GM23338 (cell line): ENCODE results near the gene ATCAY.
"Not testable (repeated sequence)": the region's sequence is repeated elsewhere in the genome, so short reads cannot be mapped to it uniquely, and the experiment has no call there.

Source experiments
- CREB1 ChIP-seq: fragments of 250-450 bp; sonication (Bioruptor Pico); IDR thresholded peaks from 2 replicates; pipeline ENCODE4 v1.5.0; 2020; ENCODE audit warnings: low read depth, mild to moderate bottlenecking, moderate library complexity
- EZH2 ChIP-seq: fragments of 200-600 bp; sonication (generic); IDR thresholded peaks from one replicate; pipeline ENCODE4 v1.8.0; 2017; ENCODE audit warnings: antibody characterized with exemption, mild to moderate bottlenecking, low read depth; ENCODE audit not compliant: unreplicated experiment
- EZH2phosphoT487 ChIP-seq: fragments of 200-600 bp; sonication (generic); IDR thresholded peaks from one replicate; pipeline ENCODE4 v1.8.1; 2018; ENCODE audit warnings: antibody characterized with exemption; ENCODE audit not compliant: unreplicated experiment
- JUNB ChIP-seq: IDR thresholded peaks from one replicate; pipeline ENCODE4 v1.6.1; 2016; ENCODE audit warnings: antibody characterized with exemption; ENCODE audit not compliant: unreplicated experiment
- POLR2AphosphoS5 ChIP-seq: IDR thresholded peaks from 2 replicates; pipeline ENCODE4 v1.6.1; 2016; ENCODE audit warnings: antibody characterized with exemption, low read depth
- STAT1 ChIP-seq: IDR thresholded peaks from one replicate; pipeline ENCODE4 v1.6.1; 2016; ENCODE audit warnings: antibody characterized with exemption; ENCODE audit not compliant: unreplicated experiment
- ZNF114 ChIP-seq: fragments of 250-450 bp; sonication (Bioruptor Pico); IDR thresholded peaks from 2 replicates; pipeline ENCODE4 v1.5.0; 2020; ENCODE audit warnings: mild to moderate bottlenecking, moderate library complexity
- TF ChIP-seq, protein P1 (sequence below), 2 experiments: fragments of 200-600 bp in 1 of 2; sonication (generic) in 1 of 2; conservative IDR thresholded peaks; 2 replicates each; pipeline versions ENCODE4 v1.5.1 to v1.6.1; 2016 to 2017; ENCODE audit warnings: antibody characterized with exemption in 2 of 2, low read depth in 2 of 2, mild to moderate bottlenecking in 2 of 2, moderate library complexity in 1 of 2
- TF ChIP-seq, protein P2 (sequence below): IDR thresholded peaks from one replicate; pipeline ENCODE4 v1.6.1; 2018; ENCODE audit warnings: antibody characterized with exemption; ENCODE audit not compliant: unreplicated experiment
- TF ChIP-seq, protein P3 (sequence below): fragments of 250-450 bp; sonication (Bioruptor Pico); IDR thresholded peaks from 2 replicates; pipeline ENCODE4 v1.5.0; 2020; ENCODE audit warnings: mild to moderate bottlenecking, moderate library complexity
- TF ChIP-seq, protein P4 (sequence below): IDR thresholded peaks from 2 replicates; pipeline ENCODE4 v1.6.1; 2016; ENCODE audit warnings: antibody characterized with exemption

DNA sequence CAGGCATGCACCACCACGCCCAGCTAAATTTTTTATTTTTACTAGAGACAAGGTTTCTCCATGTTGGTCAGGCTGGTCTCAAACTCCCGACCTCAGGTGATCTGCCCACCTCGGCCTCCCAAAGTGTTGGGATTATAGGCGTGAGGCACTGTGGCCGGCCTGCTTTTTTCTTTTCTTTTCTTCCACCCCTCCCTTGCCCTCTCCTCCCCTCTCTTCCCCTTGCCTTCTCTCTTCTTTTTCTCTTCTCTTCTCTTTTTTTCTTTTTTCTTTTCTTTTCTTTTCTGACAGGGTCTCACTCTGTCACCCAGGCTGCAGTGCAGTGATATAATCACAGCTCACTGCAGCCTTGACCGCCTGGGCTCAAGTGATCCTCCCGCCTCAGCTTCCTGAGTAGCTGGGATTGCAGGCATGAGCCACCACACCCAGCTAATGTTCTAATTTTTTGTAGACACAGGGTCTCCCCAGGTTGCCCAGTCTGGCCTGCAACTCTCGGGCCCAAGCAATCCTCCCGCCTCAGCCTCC lies 72.3 kb downstream of the ATCAY start:
- TF ChIP-seq, protein P1, sequence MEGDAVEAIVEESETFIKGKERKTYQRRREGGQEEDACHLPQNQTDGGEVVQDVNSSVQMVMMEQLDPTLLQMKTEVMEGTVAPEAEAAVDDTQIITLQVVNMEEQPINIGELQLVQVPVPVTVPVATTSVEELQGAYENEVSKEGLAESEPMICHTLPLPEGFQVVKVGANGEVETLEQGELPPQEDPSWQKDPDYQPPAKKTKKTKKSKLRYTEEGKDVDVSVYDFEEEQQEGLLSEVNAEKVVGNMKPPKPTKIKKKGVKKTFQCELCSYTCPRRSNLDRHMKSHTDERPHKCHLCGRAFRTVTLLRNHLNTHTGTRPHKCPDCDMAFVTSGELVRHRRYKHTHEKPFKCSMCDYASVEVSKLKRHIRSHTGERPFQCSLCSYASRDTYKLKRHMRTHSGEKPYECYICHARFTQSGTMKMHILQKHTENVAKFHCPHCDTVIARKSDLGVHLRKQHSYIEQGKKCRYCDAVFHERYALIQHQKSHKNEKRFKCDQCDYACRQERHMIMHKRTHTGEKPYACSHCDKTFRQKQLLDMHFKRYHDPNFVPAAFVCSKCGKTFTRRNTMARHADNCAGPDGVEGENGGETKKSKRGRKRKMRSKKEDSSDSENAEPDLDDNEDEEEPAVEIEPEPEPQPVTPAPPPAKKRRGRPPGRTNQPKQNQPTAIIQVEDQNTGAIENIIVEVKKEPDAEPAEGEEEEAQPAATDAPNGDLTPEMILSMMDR (conservative IDR thresholded peaks at IDR 0.05; ENCODE audit: low read depth in 2 of 2) = not testable (repeated sequence)
- not testable (repeated sequence) for TF ChIP-seq EZH2; EZH2phosphoT487; STAT1; POLR2AphosphoS5; CREB1 (CRISPR knock-in tag); ZNF114; JUNB
- TF ChIP-seq, protein P2, sequence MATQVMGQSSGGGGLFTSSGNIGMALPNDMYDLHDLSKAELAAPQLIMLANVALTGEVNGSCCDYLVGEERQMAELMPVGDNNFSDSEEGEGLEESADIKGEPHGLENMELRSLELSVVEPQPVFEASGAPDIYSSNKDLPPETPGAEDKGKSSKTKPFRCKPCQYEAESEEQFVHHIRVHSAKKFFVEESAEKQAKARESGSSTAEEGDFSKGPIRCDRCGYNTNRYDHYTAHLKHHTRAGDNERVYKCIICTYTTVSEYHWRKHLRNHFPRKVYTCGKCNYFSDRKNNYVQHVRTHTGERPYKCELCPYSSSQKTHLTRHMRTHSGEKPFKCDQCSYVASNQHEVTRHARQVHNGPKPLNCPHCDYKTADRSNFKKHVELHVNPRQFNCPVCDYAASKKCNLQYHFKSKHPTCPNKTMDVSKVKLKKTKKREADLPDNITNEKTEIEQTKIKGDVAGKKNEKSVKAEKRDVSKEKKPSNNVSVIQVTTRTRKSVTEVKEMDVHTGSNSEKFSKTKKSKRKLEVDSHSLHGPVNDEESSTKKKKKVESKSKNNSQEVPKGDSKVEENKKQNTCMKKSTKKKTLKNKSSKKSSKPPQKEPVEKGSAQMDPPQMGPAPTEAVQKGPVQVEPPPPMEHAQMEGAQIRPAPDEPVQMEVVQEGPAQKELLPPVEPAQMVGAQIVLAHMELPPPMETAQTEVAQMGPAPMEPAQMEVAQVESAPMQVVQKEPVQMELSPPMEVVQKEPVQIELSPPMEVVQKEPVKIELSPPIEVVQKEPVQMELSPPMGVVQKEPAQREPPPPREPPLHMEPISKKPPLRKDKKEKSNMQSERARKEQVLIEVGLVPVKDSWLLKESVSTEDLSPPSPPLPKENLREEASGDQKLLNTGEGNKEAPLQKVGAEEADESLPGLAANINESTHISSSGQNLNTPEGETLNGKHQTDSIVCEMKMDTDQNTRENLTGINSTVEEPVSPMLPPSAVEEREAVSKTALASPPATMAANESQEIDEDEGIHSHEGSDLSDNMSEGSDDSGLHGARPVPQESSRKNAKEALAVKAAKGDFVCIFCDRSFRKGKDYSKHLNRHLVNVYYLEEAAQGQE = not testable (repeated sequence)
- TF ChIP-seq, protein P3, sequence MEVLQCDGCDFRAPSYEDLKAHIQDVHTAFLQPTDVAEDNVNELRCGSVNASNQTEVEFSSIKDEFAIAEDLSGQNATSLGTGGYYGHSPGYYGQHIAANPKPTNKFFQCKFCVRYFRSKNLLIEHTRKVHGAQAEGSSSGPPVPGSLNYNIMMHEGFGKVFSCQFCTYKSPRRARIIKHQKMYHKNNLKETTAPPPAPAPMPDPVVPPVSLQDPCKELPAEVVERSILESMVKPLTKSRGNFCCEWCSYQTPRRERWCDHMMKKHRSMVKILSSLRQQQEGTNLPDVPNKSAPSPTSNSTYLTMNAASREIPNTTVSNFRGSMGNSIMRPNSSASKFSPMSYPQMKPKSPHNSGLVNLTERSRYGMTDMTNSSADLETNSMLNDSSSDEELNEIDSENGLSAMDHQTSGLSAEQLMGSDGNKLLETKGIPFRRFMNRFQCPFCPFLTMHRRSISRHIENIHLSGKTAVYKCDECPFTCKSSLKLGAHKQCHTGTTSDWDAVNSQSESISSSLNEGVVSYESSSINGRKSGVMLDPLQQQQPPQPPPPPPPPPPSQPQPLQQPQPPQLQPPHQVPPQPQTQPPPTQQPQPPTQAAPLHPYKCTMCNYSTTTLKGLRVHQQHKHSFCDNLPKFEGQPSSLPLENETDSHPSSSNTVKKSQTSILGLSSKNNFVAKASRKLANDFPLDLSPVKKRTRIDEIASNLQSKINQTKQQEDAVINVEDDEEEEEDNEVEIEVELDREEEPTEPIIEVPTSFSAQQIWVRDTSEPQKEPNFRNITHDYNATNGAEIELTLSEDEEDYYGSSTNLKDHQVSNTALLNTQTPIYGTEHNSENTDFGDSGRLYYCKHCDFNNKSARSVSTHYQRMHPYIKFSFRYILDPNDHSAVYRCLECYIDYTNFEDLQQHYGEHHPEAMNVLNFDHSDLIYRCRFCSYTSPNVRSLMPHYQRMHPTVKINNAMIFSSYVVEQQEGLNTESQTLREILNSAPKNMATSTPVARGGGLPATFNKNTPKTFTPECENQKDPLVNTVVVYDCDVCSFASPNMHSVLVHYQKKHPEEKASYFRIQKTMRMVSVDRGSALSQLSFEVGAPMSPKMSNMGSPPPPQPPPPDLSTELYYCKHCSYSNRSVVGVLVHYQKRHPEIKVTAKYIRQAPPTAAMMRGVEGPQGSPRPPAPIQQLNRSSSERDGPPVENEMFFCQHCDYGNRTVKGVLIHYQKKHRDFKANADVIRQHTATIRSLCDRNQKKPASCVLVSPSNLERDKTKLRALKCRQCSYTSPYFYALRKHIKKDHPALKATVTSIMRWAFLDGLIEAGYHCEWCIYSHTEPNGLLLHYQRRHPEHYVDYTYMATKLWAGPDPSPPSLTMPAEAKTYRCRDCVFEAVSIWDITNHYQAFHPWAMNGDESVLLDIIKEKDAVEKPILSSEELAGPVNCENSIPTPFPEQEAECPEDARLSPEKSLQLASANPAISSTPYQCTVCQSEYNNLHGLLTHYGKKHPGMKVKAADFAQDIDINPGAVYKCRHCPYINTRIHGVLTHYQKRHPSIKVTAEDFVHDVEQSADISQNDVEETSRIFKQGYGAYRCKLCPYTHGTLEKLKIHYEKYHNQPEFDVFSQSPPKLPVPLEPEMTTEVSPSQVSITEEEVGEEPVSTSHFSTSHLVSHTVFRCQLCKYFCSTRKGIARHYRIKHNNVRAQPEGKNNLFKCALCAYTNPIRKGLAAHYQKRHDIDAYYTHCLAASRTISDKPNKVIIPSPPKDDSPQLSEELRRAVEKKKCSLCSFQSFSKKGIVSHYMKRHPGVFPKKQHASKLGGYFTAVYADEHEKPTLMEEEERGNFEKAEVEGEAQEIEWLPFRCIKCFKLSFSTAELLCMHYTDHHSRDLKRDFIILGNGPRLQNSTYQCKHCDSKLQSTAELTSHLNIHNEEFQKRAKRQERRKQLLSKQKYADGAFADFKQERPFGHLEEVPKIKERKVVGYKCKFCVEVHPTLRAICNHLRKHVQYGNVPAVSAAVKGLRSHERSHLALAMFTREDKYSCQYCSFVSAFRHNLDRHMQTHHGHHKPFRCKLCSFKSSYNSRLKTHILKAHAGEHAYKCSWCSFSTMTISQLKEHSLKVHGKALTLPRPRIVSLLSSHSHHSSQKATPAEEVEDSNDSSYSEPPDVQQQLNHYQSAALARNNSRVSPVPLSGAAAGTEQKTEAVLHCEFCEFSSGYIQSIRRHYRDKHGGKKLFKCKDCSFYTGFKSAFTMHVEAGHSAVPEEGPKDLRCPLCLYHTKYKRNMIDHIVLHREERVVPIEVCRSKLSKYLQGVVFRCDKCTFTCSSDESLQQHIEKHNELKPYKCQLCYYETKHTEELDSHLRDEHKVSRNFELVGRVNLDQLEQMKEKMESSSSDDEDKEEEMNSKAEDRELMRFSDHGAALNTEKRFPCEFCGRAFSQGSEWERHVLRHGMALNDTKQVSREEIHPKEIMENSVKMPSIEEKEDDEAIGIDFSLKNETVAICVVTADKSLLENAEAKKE = not testable (repeated sequence)
- TF ChIP-seq, protein P4, sequence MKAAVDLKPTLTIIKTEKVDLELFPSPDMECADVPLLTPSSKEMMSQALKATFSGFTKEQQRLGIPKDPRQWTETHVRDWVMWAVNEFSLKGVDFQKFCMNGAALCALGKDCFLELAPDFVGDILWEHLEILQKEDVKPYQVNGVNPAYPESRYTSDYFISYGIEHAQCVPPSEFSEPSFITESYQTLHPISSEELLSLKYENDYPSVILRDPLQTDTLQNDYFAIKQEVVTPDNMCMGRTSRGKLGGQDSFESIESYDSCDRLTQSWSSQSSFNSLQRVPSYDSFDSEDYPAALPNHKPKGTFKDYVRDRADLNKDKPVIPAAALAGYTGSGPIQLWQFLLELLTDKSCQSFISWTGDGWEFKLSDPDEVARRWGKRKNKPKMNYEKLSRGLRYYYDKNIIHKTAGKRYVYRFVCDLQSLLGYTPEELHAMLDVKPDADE = not testable (repeated sequence)
